B cell (primary cell): ENCODE results near the gene BMP6.

Source experiments
- EZH2 ChIP-seq: IDR thresholded peaks from 2 replicates; pipeline ENCODE4 v1.6.1; 2012; ENCODE audit warnings: borderline replicate concordance, low read depth, mild to moderate bottlenecking, moderate library complexity, low read length; ENCODE audit not compliant: insufficient read depth, poor library complexity, severe bottlenecking
- TF ChIP-seq, protein P1 (sequence below): fragments of 200-600 bp; IDR thresholded peaks from one replicate; pipeline ENCODE4 v1.8.0; 2022; ENCODE audit warnings: antibody characterized with exemption, mild to moderate bottlenecking

DNA sequence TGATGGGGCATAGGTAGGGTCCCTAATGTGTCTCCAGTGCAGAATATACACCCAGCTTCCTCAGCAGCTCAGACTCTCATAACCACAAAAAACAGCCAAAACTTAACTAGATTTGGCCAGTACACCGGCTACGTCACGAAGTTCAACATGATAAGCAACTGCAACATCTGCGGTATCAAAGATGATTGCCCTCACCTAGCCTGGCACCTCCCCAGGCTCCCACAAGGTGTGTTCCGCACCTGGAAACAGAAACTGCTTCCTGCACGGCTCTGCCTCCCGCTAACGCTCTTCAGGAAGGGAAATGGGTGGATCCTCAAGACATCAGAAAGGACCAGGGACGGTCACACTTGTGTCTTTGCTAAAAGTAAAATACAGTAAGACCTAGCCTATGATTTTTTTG, 175.2 kb downstream of the BMP6 start:
- TF ChIP-seq, protein P1, sequence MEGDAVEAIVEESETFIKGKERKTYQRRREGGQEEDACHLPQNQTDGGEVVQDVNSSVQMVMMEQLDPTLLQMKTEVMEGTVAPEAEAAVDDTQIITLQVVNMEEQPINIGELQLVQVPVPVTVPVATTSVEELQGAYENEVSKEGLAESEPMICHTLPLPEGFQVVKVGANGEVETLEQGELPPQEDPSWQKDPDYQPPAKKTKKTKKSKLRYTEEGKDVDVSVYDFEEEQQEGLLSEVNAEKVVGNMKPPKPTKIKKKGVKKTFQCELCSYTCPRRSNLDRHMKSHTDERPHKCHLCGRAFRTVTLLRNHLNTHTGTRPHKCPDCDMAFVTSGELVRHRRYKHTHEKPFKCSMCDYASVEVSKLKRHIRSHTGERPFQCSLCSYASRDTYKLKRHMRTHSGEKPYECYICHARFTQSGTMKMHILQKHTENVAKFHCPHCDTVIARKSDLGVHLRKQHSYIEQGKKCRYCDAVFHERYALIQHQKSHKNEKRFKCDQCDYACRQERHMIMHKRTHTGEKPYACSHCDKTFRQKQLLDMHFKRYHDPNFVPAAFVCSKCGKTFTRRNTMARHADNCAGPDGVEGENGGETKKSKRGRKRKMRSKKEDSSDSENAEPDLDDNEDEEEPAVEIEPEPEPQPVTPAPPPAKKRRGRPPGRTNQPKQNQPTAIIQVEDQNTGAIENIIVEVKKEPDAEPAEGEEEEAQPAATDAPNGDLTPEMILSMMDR: no peak
- TF ChIP-seq EZH2: no peak
